HEK293 (cell line): ENCODE data around the gene CBX5.

ENCODE experiments used
- CTCF ChIA-PET: fragments of 350-600 bp; formaldehyde crosslinking; extraction: SDS; loops from one replicate; lab custom pipeline; 2021; ENCODE audit warnings: antibody characterized with exemption; lab: Yijun Ruan, JAX
- POLR2A ChIA-PET: fragments of 300-600 bp; formaldehyde crosslinking; extraction: SDS; loops from one replicate; lab custom pipeline; 2020; ENCODE audit warnings: antibody characterized with exemption, inconsistent platforms; lab: Yijun Ruan, JAX
- H3K27ac ChIP-seq: fragments of 200-500 bp; sonication (Bioruptor generic); 2 replicates; pipeline ENCODE4 v1.5.1; 2014; ENCODE audit warnings: low read depth, low read length, control low read depth, inconsistent platforms; ENCODE audit errors: extremely low read depth
- H3K36me3 ChIP-seq, 2 experiments: fragments of 200-500 bp in 1 of 2; sonication (Bioruptor generic) in 1 of 2; 1 replicate in 1 of 2; 2 replicates in 1 of 2; pipeline ENCODE4 v1.5.1; 2014 to 2017; ENCODE audit warnings: inconsistent platforms in 2 of 2, low read length in 2 of 2; ENCODE audit not compliant: control insufficient read depth in 2 of 2, insufficient read depth in 1 of 2
- H3K4me1 ChIP-seq: fragments of 200-500 bp; sonication (Bioruptor generic); 2 replicates; pipeline ENCODE4 v1.5.1; 2014; ENCODE audit warnings: mild to moderate bottlenecking, low read length, inconsistent platforms; ENCODE audit not compliant: control insufficient read depth, insufficient read depth
- H3K4me3 ChIP-seq: 2 replicates; pipeline ENCODE4 v1.5.1; 2011; ENCODE audit warnings: low read depth, mild to moderate bottlenecking, control low read depth, low read length, moderate library complexity
- H3K9me3 ChIP-seq: fragments of 200-500 bp; sonication (Bioruptor generic); 2 replicates; pipeline ENCODE4 v1.5.1; 2014; ENCODE audit warnings: low read depth, low read length, inconsistent platforms; ENCODE audit not compliant: control insufficient read depth, insufficient read depth
- EGR2 ChIP-seq: fragments of 450-650 bp; formaldehyde crosslinking; IDR thresholded peaks from 2 replicates; pipeline ENCODE4 v1.5.1; 2016; ENCODE audit warnings: low read depth, missing biosample characterization, missing genetic modification characterization
- KLF1 ChIP-seq: fragments of 450-650 bp; formaldehyde crosslinking; IDR thresholded peaks from 2 replicates; pipeline ENCODE4 v1.5.1; 2016; ENCODE audit warnings: missing biosample characterization, missing genetic modification characterization
- PATZ1 ChIP-seq: fragments of 450-650 bp; formaldehyde crosslinking; IDR thresholded peaks from 2 replicates; pipeline ENCODE4 v1.5.1; 2016; ENCODE audit warnings: missing biosample characterization, missing genetic modification characterization
- PRDM6 ChIP-seq: fragments of 450-650 bp; formaldehyde crosslinking; IDR thresholded peaks from 2 replicates; pipeline ENCODE4 v1.5.1; 2017; ENCODE audit warnings: missing biosample characterization, missing genetic modification characterization
- TRIM28 ChIP-seq: IDR thresholded peaks from 2 replicates; pipeline ENCODE4 v1.6.1; 2011; ENCODE audit warnings: low read length, control low read depth, borderline replicate concordance
- ZFHX2 ChIP-seq: fragments of 450-650 bp; formaldehyde crosslinking; conservative IDR thresholded peaks from 2 replicates; pipeline ENCODE4 v1.5.1; 2016; ENCODE audit warnings: missing biosample characterization, missing genetic modification characterization
- ZNF121 ChIP-seq: fragments of 450-650 bp; formaldehyde crosslinking; IDR thresholded peaks from 2 replicates; pipeline ENCODE4 v1.5.1; 2016; ENCODE audit warnings: missing biosample characterization, missing genetic modification characterization
- ZNF169 ChIP-seq: fragments of 450-650 bp; formaldehyde crosslinking; IDR thresholded peaks from 2 replicates; pipeline ENCODE4 v1.5.1; 2016; ENCODE audit warnings: missing biosample characterization, missing genetic modification characterization
- ZNF174 ChIP-seq: fragments of 450-650 bp; formaldehyde crosslinking; IDR thresholded peaks from 2 replicates; pipeline ENCODE4 v1.5.0; 2017; ENCODE audit warnings: missing biosample characterization, mild to moderate bottlenecking, missing genetic modification characterization
- ZNF23 ChIP-seq: fragments of 450-650 bp; formaldehyde crosslinking; IDR thresholded peaks from 2 replicates; pipeline ENCODE4 v1.5.1; 2016; ENCODE audit warnings: missing biosample characterization, missing genetic modification characterization, borderline replicate concordance
- ZNF26 ChIP-seq: fragments of 450-650 bp; formaldehyde crosslinking; IDR thresholded peaks from 2 replicates; pipeline ENCODE4 v1.5.1; 2016; ENCODE audit warnings: missing biosample characterization, missing genetic modification characterization
- ZNF292 ChIP-seq: fragments of 450-650 bp; formaldehyde crosslinking; IDR thresholded peaks from 2 replicates; pipeline ENCODE4 v1.5.1; 2016; ENCODE audit warnings: low read depth, missing biosample characterization, missing genetic modification characterization, borderline replicate concordance
- ZNF335 ChIP-seq: fragments of 450-650 bp; formaldehyde crosslinking; conservative IDR thresholded peaks from 2 replicates; pipeline ENCODE4 v1.5.1; 2016; ENCODE audit warnings: missing biosample characterization, missing genetic modification characterization
- ZNF350 ChIP-seq: fragments of 450-650 bp; formaldehyde crosslinking; IDR thresholded peaks from 2 replicates; pipeline ENCODE4 v1.5.0; 2017; ENCODE audit warnings: missing biosample characterization, mild to moderate bottlenecking, missing genetic modification characterization
- ZNF354C ChIP-seq: fragments of 450-650 bp; formaldehyde crosslinking; IDR thresholded peaks from 2 replicates; pipeline ENCODE4 v1.5.1; 2016; ENCODE audit warnings: missing biosample characterization, missing genetic modification characterization, low read depth, borderline replicate concordance
- ZNF37A ChIP-seq: fragments of 450-650 bp; IDR thresholded peaks from 2 replicates; pipeline ENCODE4 v1.5.1; 2018; ENCODE audit warnings: missing biosample characterization, missing genetic modification characterization
- ZNF423 ChIP-seq: fragments of 450-650 bp; formaldehyde crosslinking; IDR thresholded peaks from 2 replicates; pipeline ENCODE4 v1.5.1; 2016; ENCODE audit warnings: missing biosample characterization, missing genetic modification characterization
- ZNF433 ChIP-seq: fragments of 450-650 bp; formaldehyde crosslinking; IDR thresholded peaks from 2 replicates; pipeline ENCODE4 v1.5.1; 2016; ENCODE audit warnings: missing biosample characterization, missing genetic modification characterization, low read depth
- ZNF48 ChIP-seq: fragments of 450-650 bp; formaldehyde crosslinking; IDR thresholded peaks from 2 replicates; pipeline ENCODE4 v1.5.1; 2016; ENCODE audit warnings: missing biosample characterization, missing genetic modification characterization
- ZNF544 ChIP-seq: fragments of 450-650 bp; formaldehyde crosslinking; IDR thresholded peaks from 2 replicates; pipeline ENCODE4 v1.5.0; 2017; ENCODE audit warnings: missing biosample characterization, missing genetic modification characterization
- ZNF654 ChIP-seq: fragments of 450-650 bp; formaldehyde crosslinking; IDR thresholded peaks from 2 replicates; pipeline ENCODE4 v1.5.1; 2016; ENCODE audit warnings: low read depth, missing biosample characterization, missing genetic modification characterization
- ZNF660 ChIP-seq: fragments of 450-650 bp; IDR thresholded peaks from 2 replicates; pipeline ENCODE4 v1.5.1; 2018; ENCODE audit warnings: missing biosample characterization, mild to moderate bottlenecking, missing genetic modification characterization
- ZNF837 ChIP-seq: fragments of 450-650 bp; formaldehyde crosslinking; IDR thresholded peaks from 2 replicates; pipeline ENCODE4 v1.5.1; 2016; ENCODE audit warnings: missing biosample characterization, missing genetic modification characterization

Gene CBX5

GRCh38 chr12:54251667-54252284 lies 28.1 kb downstream of the CBX5 start:
- Histone ChIP-seq H3K9me3 (no peaks in the 10 kb centered on the region), H3K4me1 (no peaks in the 10 kb centered on the region), H3K27ac (no peak overlapping the region), H3K36me3 (peaks cover 55 to 63% of the 10 kb centered on the region in 2 experiments), H3K4me3 (no peak overlapping the region)
- POLR2A ChIA-PET = interaction anchor here (0.6 to 3.1 kb wide), 9 partner anchors 8 to 107 kb away, joined by 3 to 52 read pairs (median 4); partner anchors contain the start of genes CBX5, COPZ1 and HNRNPA1
- peak; percentile 31; the same call in 1 of the 2 replicates for TF ChIP-seq ZNF654 (tag by site-specific recombination)
- TF ChIP-seq ZNF660 (tag by site-specific recombination) = peak; percentile 47; the same call in 1 of the 2 replicates
- no peak for TF ChIP-seq ZNF335
- TF ChIP-seq ZNF26 (tag by site-specific recombination) = no peak
- TF ChIP-seq ZNF121 = peak; percentile 58; the same call in 1 of the 2 replicates
- no peak for TF ChIP-seq ZNF837 (tag by site-specific recombination)
- 0 out of 2 replicates have a peak, but pooled peaks have one; percentile 18 for TF ChIP-seq PATZ1 (tag by site-specific recombination)
- CTCF ChIA-PET = interaction anchor here (0.5 to 4.0 kb wide), 39 partner anchors 10 to 1198 kb away, joined by 3 to 61 read pairs (median 5); partner anchors contain the start of genes CBX5, COPZ1 and HNRNPA1

DNA sequence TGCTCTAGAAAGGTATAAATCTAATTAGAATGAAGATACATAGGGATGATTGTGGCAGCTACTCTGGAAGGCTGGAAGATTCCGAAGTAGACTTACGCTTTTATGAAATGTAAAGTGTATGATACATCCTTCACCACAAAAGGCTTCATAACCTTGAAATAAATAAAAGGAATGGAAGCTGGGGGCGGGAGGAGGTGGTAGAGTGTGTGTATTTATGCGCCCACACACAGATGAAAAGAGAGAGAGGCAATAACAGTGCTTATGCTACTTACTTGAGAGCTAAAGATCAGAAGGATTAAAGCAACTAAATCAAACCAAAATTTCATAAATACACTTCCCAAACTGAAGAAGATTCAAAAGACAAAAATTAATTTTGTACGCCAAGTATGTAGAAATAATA lies 30.4 kb downstream of the CBX5 start:
- Histone ChIP-seq H3K9me3 (no peaks in the 10 kb centered on the region), H3K4me3 (no peak overlapping the region), H3K4me1 (no peaks in the 10 kb centered on the region), H3K36me3 (peaks cover 55 to 72% of the 10 kb centered on the region in 2 experiments), H3K27ac (no peak overlapping the region)
- ChIA-PET CTCF (interaction anchor here (0.6 to 1.8 kb wide), 4 partner anchors 21 to 75 kb away, joined by 3 to 6 read pairs (median 3); partner anchors contain the start of genes COPZ1 and HNRNPA1), POLR2A (interaction anchor here (1.0 kb wide), 1 partner anchor 31 kb away, joined by 3 read pairs; the partner anchor contains the start of genes CBX5 and HNRNPA1)
- TF ChIP-seq EGR2 (tag by site-specific recombination) = peak; percentile 79
- no peak for TF ChIP-seq ZNF37A
- TF ChIP-seq ZFHX2 (tag by site-specific recombination) = peak; percentile 79

DNA sequence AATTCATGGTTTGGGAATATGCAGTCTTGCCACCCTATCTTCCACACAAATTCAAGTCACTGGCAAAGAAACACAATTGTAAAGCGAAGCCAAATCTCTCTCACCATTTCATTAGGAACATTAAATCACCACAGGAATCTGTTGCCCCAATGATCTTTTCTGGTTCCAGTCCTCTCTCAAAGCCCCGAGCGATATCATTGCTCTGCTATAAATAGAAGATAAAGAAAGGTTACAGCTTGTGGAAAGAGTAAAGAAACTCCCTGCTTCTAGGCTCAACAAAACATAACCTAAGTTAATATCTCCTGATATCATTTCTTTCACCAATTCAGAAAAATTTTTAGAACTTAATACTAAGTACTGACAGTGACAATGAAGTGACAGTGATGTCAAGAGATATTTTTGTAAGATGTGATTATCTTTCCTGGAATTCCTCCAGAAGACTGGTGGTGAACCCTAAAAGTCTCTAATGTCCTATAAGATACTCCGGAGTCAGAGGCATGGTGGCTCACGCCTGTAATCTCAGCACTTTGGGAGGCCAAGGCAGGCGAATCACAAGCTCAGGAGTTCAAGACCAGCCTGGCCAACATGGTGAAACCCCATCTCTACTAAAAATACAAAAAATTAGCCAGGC lies 33.8 kb downstream of the CBX5 start:
- Histone ChIP-seq H3K4me1 (no peaks in the 10 kb centered on the region), H3K9me3 (no peaks in the 10 kb centered on the region), H3K4me3 (no peak overlapping the region), H3K27ac (no peak overlapping the region), H3K36me3 (peaks cover 66 to 67% of the 10 kb centered on the region in 2 experiments; a peak in 2 of 3 replicates)
- ChIA-PET CTCF (interaction anchor here (0.6 kb wide), 1 partner anchor 57 kb away, joined by 3 read pairs; the partner anchor contains the start of gene SMUG1), POLR2A (no interaction called here)
- no peak for TF ChIP-seq PRDM6 (tag by site-specific recombination)
- no peak for TF ChIP-seq ZNF48 (tag by site-specific recombination)
- no peak for TF ChIP-seq ZNF423 (tag by site-specific recombination)
- no peak for TF ChIP-seq ZNF350
- TF ChIP-seq ZNF544 (tag by site-specific recombination) = no peak
- TF ChIP-seq ZNF292 (tag by site-specific recombination) = no peak
- TF ChIP-seq ZNF433 (tag by site-specific recombination) = no peak
- no peak for TF ChIP-seq ZNF174 (tag by site-specific recombination)
- TF ChIP-seq ZNF169 (tag by site-specific recombination) = no peak
- no peak for TF ChIP-seq ZNF23 (tag by site-specific recombination)
- no peak for TF ChIP-seq TRIM28
- TF ChIP-seq KLF1 (tag by site-specific recombination) = no peak
- no peak for TF ChIP-seq ZNF354C (tag by site-specific recombination)
